Keratinocyte (primary cell): ENCODE measurements around the gene PCA3.

Experiments used
- EZH2 ChIP-seq: IDR thresholded peaks from one replicate; pipeline ENCODE4 v1.6.1; 2012; ENCODE audit warnings: inconsistent platforms, mild to moderate bottlenecking, low read length, moderate library complexity
- TF ChIP-seq, protein P1 (sequence below), 3 experiments: IDR thresholded peaks in 1 of 3; conservative IDR thresholded peaks in 1 of 3; optimal IDR thresholded peaks in 1 of 3; 2 replicates in 2 of 3; 3 replicates in 1 of 3; pipeline versions ENCODE3 to v1.5.1; 2011; ENCODE audit warnings: low read length in 3 of 3, mild to moderate bottlenecking in 3 of 3, moderate library complexity in 2 of 3, control low read depth in 1 of 3, inconsistent platforms in 1 of 3; ENCODE audit not compliant: insufficient read depth in 2 of 3; ENCODE audit errors: extremely low read depth in 1 of 3

DNA sequence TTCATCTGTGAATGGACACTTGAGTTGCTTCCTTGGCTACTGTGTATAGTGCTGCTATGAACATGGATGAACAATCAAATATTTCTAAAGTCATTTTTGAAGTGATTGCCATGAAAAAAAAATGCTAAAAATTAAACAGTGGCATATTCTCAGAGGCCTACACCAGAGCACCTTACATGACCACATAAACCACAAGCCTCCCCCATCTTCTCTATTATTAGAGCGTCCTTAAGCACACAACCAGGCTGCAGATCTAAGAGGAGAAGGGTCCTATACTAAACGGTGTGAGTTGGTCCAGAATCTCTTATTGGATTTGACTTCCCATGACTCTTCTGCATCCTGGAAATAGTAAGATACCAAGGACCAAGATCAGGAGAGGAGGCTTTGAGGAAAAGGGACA lies 34.3 kb downstream of the PCA3 start:
- TF ChIP-seq, protein P1, sequence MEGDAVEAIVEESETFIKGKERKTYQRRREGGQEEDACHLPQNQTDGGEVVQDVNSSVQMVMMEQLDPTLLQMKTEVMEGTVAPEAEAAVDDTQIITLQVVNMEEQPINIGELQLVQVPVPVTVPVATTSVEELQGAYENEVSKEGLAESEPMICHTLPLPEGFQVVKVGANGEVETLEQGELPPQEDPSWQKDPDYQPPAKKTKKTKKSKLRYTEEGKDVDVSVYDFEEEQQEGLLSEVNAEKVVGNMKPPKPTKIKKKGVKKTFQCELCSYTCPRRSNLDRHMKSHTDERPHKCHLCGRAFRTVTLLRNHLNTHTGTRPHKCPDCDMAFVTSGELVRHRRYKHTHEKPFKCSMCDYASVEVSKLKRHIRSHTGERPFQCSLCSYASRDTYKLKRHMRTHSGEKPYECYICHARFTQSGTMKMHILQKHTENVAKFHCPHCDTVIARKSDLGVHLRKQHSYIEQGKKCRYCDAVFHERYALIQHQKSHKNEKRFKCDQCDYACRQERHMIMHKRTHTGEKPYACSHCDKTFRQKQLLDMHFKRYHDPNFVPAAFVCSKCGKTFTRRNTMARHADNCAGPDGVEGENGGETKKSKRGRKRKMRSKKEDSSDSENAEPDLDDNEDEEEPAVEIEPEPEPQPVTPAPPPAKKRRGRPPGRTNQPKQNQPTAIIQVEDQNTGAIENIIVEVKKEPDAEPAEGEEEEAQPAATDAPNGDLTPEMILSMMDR (optimal IDR thresholded peaks at IDR 0.05 in 1 of 3, IDR thresholded peaks at IDR 0.05 in 1 of 3, conservative IDR thresholded peaks at IDR 0.05 in 1 of 3; ENCODE audit: extremely low read depth in 1 of 3, insufficient read depth in 2 of 3, low read length in 3 of 3) = no peak
- TF ChIP-seq EZH2 = no peak
